Body of pancreas (tissue), 4 donors: Measurements from ENCODE around the gene WIPF2.

Experiments used
- CTCF ChIP-seq, 7 experiments: fragments of 450-650 bp in 4 of 7; fragments of 200-600 bp in 3 of 7; sonication (generic) in 3 of 7; IDR thresholded peaks; one replicate each; pipeline ENCODE4 v1.5.1; 2016 to 2019; ENCODE audit warnings: antibody characterized with exemption in 7 of 7
- POLR2A ChIP-seq, 3 donors: fragments of 450-650 bp; IDR thresholded peaks; one replicate each; pipeline ENCODE4 v1.6.1; 2016; ENCODE audit warnings: antibody characterized with exemption in 3 of 3, mild to moderate bottlenecking in 2 of 3

- TF ChIP-seq CTCF (IDR thresholded peaks at IDR 0.05) (no peak), POLR2A (IDR thresholded peaks at IDR 0.05) (no peak)
These were observed 92.5 kb downstream of the WIPF2 start for GRCh38 chr17:40311575-40311974.
